OCI-LY7 (cell line): ENCODE measurements around the gene SMTN. TPM values are rescaled to one million over a fixed set of nuclear protein-coding genes. Genes with fewer than 3 reads are reported as not detected.

Experiments
- BruUV-seq: library from RNA; stranded (reverse); fragments of 400-500 nt; replicated peaks from 2 replicates; lab custom pipeline; 2021; lab: Mats Ljungman, UMichigan
- CTCF ChIA-PET: fragments of 300-600 bp; sonication (Branson Sonifier 250); formaldehyde crosslinking; loops from one replicate; lab custom pipeline; 2022; ENCODE audit warnings: antibody characterized with exemption; ENCODE audit not compliant: unreplicated experiment; lab: Charles Lee
- POLR2A ChIA-PET: fragments of 300-600 bp; sonication (Branson Sonifier 250); formaldehyde crosslinking; loops from one replicate; lab custom pipeline; 2022; ENCODE audit warnings: antibody characterized with exemption; lab: Charles Lee
- DNase-seq: peaks from one replicate; pipeline ENCODE4 v3.0.0-alpha.2; 2015; ENCODE audit warnings: low spot score
- H2AFZ ChIP-seq: fragments of 200-600 bp; sonication (generic), shearing (Covaris generic); 2 replicates; pipeline ENCODE4 v1.6.1; 2014; ENCODE audit warnings: mild to moderate bottlenecking, antibody characterized with exemption, low read length, moderate library complexity
- H3K27ac ChIP-seq: fragments of 200-600 bp; sonication (generic); 2 replicates; pipeline ENCODE4 v1.5.1; 2014; ENCODE audit warnings: mixed run types, low read depth, mild to moderate bottlenecking, moderate library complexity, low read length, inconsistent platforms; ENCODE audit not compliant: poor library complexity, severe bottlenecking
- H3K36me3 ChIP-seq: fragments of 200-600 bp; sonication (generic); 2 replicates; pipeline ENCODE4 v1.6.1; 2014; ENCODE audit warnings: mild to moderate bottlenecking, antibody characterized with exemption, low read length, moderate library complexity, mixed read lengths; ENCODE audit not compliant: insufficient read depth
- H3K4me1 ChIP-seq: fragments of 200-600 bp; sonication (generic); 2 replicates; pipeline ENCODE4 v1.5.1; 2014; ENCODE audit warnings: mild to moderate bottlenecking, low read length; ENCODE audit not compliant: insufficient read depth, poor library complexity, severe bottlenecking
- H3K4me2 ChIP-seq: fragments of 200-600 bp; sonication (generic); 2 replicates; pipeline ENCODE4 v1.6.1; 2014; ENCODE audit warnings: mild to moderate bottlenecking, low read length
- H3K4me3 ChIP-seq: fragments of 200-600 bp; sonication (generic); 2 replicates; pipeline ENCODE4 v1.5.1; 2014; ENCODE audit warnings: mild to moderate bottlenecking, low read depth, low read length; ENCODE audit not compliant: poor library complexity, severe bottlenecking
- H3K79me2 ChIP-seq: fragments of 200-600 bp; sonication (generic); 2 replicates; pipeline ENCODE4 v1.6.1; 2016; ENCODE audit warnings: low read depth, mild to moderate bottlenecking, low read length, moderate library complexity, mixed read lengths; ENCODE audit not compliant: insufficient read depth
- H3K9me2 ChIP-seq: fragments of 200-600 bp; sonication (generic); 2 replicates; pipeline ENCODE4 v1.6.1; 2016; ENCODE audit warnings: mild to moderate bottlenecking, low read length, mixed read lengths; ENCODE audit not compliant: insufficient read depth
- H3K9me3 ChIP-seq: fragments of 200-600 bp; sonication (generic); 2 replicates; pipeline ENCODE4 v1.6.1; 2014; ENCODE audit warnings: mild to moderate bottlenecking, mixed run types, low read length, mixed read lengths
- H4K20me1 ChIP-seq: fragments of 200-600 bp; sonication (generic); 2 replicates; pipeline ENCODE4 v1.6.1; 2014; ENCODE audit warnings: mild to moderate bottlenecking, antibody characterized with exemption, low read length, moderate library complexity, mixed read lengths; ENCODE audit not compliant: insufficient read depth
- EZH2phosphoT487 ChIP-seq: fragments of 200-600 bp; sonication (generic); IDR thresholded peaks from 2 replicates; pipeline ENCODE4 v1.6.1; 2018; ENCODE audit warnings: low read depth, borderline replicate concordance, mild to moderate bottlenecking, mixed run types, antibody characterized with exemption, low read length, moderate library complexity, mixed read lengths
- intact Hi-C: fragments of 100-400 bp; cut with micrococcal nuclease; formaldehyde crosslinking; loops from one replicate; pipeline ENCODE4 v1.10.0; 2022; ENCODE audit not compliant: unreplicated experiment
- total RNA-seq, 2 experiments: library from RNA; depleted of rRNA in 1 of 2; stranded (reverse); fragments of >200 nt in 1 of 2; shearing (Covaris generic) in 1 of 2; gene quantifications; 2 replicates each; pipeline ENCODE4 v1.2.3, GENCODE V29; 2014 to 2022
- TF ChIP-seq, protein P1 (sequence below): fragments of 200-600 bp; sonication (generic); conservative IDR thresholded peaks from 2 replicates; pipeline ENCODE4 v1.5.1; 2014; ENCODE audit warnings: mild to moderate bottlenecking, antibody characterized with exemption, low read length, moderate library complexity, mixed read lengths

SMTN gene
- total RNA-seq, 2 experiments from 2014 or later: 16.9 to 35.4 TPM

DNA sequence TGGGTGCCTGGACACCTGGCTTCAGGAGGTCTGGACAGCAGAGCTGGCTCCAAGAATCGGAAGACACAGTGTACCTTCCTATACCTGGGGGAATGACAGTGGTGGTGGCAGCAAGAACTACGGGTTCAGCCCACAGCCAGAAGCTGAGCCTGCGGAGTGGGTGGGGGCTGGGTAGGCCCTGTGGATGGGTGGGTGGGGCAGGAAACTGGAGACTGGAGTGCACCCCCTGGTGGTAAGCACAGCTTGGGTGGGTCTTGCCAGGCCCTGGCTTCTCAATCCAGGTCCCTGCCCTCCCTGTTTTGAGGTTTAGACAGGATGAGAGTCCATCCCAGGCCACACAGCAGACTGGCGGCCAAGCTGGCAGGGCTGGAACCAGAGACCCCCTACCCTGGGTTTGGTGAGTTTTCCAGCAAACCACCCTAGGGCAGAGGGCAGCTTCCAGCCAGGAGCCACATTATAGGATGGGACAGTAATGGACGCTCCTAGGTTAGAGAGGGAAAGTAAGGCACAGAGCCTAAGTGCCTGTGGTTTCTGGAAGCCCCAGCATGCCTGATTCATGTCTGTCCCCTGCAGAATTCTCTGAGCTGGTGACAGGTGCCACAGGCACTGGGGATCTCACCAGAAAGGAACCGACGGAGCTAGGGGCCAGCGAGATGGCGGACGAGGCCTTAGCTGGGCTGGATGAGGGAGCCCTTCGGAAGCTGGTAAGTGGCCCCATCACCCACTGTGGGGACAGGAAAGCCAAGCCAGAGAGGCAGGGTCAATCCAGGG lies 1.7 kb downstream of the SMTN start:
- H3K4me1 ChIP-seq: peaks cover 46% of the 10 kb centered on the region
- H3K36me3 ChIP-seq: no peaks in the 10 kb centered on the region
- no peak overlapping the region for H3K27ac ChIP-seq
- H2AFZ ChIP-seq: no peak overlapping the region
- H3K9me2 ChIP-seq: no peaks in the 10 kb centered on the region
- peak; percentile 55 for DNase-seq
- no peaks in the 10 kb centered on the region for H3K9me3 ChIP-seq
- no peaks in the 10 kb centered on the region for H4K20me1 ChIP-seq
- BruUV-seq: no TSS peak
- ChIA-PET POLR2A (interaction anchor here (0.6 to 2.8 kb wide), 2 partner anchors 19 to 212 kb away, joined by 3 to 9 read pairs; no protein-coding TSS in a partner anchor), CTCF (interaction anchor here (0.6 kb wide), 1 partner anchor 7 kb away, joined by 3 read pairs; no protein-coding TSS in a partner anchor)
- no peaks in the 10 kb centered on the region; the same call in 1 of the 2 replicates for H3K79me2 ChIP-seq
- peak overlapping the region; percentile 87 for H3K4me3 ChIP-seq
- peak overlapping the region; percentile 95 for H3K4me2 ChIP-seq
- intact Hi-C loops: loop anchor here (2.0 to 10.0 kb wide), 5 partner anchors 130 to 490 kb away; partner anchors contain the start of genes LIMK2, PES1 and SLC35E4
- TF ChIP-seq, protein P1, sequence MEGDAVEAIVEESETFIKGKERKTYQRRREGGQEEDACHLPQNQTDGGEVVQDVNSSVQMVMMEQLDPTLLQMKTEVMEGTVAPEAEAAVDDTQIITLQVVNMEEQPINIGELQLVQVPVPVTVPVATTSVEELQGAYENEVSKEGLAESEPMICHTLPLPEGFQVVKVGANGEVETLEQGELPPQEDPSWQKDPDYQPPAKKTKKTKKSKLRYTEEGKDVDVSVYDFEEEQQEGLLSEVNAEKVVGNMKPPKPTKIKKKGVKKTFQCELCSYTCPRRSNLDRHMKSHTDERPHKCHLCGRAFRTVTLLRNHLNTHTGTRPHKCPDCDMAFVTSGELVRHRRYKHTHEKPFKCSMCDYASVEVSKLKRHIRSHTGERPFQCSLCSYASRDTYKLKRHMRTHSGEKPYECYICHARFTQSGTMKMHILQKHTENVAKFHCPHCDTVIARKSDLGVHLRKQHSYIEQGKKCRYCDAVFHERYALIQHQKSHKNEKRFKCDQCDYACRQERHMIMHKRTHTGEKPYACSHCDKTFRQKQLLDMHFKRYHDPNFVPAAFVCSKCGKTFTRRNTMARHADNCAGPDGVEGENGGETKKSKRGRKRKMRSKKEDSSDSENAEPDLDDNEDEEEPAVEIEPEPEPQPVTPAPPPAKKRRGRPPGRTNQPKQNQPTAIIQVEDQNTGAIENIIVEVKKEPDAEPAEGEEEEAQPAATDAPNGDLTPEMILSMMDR: peak; percentile 74
- TF ChIP-seq EZH2phosphoT487: no peak

DNA sequence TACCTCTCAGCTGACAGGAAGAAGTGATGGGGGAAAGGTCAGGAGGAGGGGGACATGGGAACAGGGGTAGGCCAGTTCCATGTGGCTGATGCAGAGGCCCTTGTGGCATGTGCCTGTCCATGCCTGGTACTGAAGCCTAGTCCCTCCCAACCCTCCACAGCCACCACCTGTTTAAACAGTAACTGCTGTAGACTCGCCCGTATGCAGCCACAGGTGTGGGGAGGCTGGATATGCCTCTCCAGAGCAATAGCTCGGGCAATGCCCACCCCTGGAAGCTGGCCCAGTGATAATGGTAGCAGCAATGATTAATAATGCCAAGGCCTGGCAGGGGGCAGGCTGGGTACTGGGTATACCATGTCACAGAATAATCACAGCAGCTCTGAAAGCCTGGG lies 2.3 kb downstream of the SMTN start:
- peak overlapping the region; percentile 95 for H3K4me2 ChIP-seq
- H3K4me3 ChIP-seq: peak overlapping the region; percentile 87
- no peak for DNase-seq
- TF ChIP-seq, protein P1: no peak
- no peak for TF ChIP-seq EZH2phosphoT487
- ChIA-PET POLR2A (interaction anchor here (0.8 to 2.8 kb wide), 3 partner anchors 20 to 118 kb away, joined by 3 to 9 read pairs (median 6); partner anchors contain the start of gene SELENOM), CTCF (interaction anchor here (0.6 kb wide), 2 partner anchors 8 to 189 kb away, joined by 3 to 4 read pairs; no protein-coding TSS in a partner anchor)
- peak overlapping the region; percentile 65 for H3K27ac ChIP-seq
- H3K9me2 ChIP-seq: no peaks in the 10 kb centered on the region
- H2AFZ ChIP-seq: no peak overlapping the region
- H3K9me3 ChIP-seq: no peaks in the 10 kb centered on the region
- no peaks in the 10 kb centered on the region for H4K20me1 ChIP-seq
- intact Hi-C loops: loop anchor here (2.0 to 10.0 kb wide), 5 partner anchors 129 to 491 kb away; partner anchors contain the start of genes LIMK2, PES1 and SLC35E4
- no peaks in the 10 kb centered on the region for H3K36me3 ChIP-seq
- peaks cover 46% of the 10 kb centered on the region for H3K4me1 ChIP-seq
- no TSS peak for BruUV-seq
- H3K79me2 ChIP-seq: no peaks in the 10 kb centered on the region; the same call in 1 of the 2 replicates
